OCI-LY7 (cell line): ENCODE results near the gene FRZB.

Experiments used
- CTCF ChIP-seq: fragments of 200-600 bp; sonication (generic); conservative IDR thresholded peaks from 2 replicates; pipeline ENCODE4 v1.5.1; 2014; ENCODE audit warnings: mild to moderate bottlenecking, antibody characterized with exemption, low read length, moderate library complexity, mixed read lengths
- EZH2phosphoT487 ChIP-seq: fragments of 200-600 bp; sonication (generic); IDR thresholded peaks from 2 replicates; pipeline ENCODE4 v1.6.1; 2018; ENCODE audit warnings: low read depth, borderline replicate concordance, mild to moderate bottlenecking, mixed run types, antibody characterized with exemption, low read length, moderate library complexity, mixed read lengths

- no peak for TF ChIP-seq CTCF
- TF ChIP-seq EZH2phosphoT487, result no peak
Measured at GRCh38 chr2:182862091-182862490, 4.3 kb downstream of the FRZB start.
